Measurements from ENCODE around the gene CAMTA1. TPM values are rescaled to one million over a fixed set of nuclear protein-coding genes. Genes with fewer than 3 reads are reported as not detected.

The CAMTA1 gene
- total and polyA plus RNA-seq, 9 of the 15 experiments (the other 6 are each of a cell fraction or from before 2014, with no cell fraction given), result 43.9 to 161 (median 65.9) TPM

DNA sequence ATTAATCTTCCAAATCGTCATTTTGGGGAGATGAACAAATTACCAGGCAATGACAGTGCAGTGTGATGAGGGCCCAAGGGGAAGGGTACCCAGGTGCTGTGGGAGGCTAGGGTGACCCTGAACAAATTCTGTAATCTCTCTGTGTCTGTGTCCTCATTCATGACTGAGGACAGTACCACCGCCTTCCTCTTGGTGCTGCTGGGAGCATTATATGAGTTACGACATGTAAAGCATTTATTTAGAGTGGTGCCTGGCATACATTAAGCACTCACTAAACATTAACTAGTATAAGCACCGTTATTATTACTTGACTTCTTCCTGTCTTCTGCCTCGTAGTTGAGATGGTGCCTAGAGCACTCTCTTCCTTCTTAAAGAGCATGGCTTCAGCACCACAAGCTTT is 517.6 kb downstream of the CAMTA1 start:
- DNase-seq (ENCODE audit: extremely low read depth in 1 of 4, low spot score in 3 of 4) (no peak), FAIRE-seq (no peak), ATAC-seq (peak; percentile 67)
- H2AFZ ChIP-seq (ENCODE audit: low read depth, low read length), result no peak overlapping the region
- H3K4me3 ChIP-seq, result no peak overlapping the region
- peaks cover 4 to 6% of the 10 kb centered on the region in 2 experiments; a peak in 2 of 5 replicates for H3K27me3 ChIP-seq (ENCODE audit: control insufficient read depth in 2 of 2, insufficient read depth in 2 of 2, low read length in 2 of 2)
- H3K9ac ChIP-seq (ENCODE audit: insufficient read depth in 1 of 2, low read depth in 2 of 2, low read length in 2 of 2), result no peak overlapping the region
- POLR2A ChIA-PET, result no interaction called here
- CTCF ChIA-PET (ENCODE audit: low intra/inter-chr PET ratio), result no interaction called here
- H3K79me2 ChIP-seq (ENCODE audit: control insufficient read depth, insufficient read depth, low read length), result no peaks in the 10 kb centered on the region
- in situ Hi-C loops (cut with MboI) (no loop called here), intact Hi-C loops (cut with micrococcal nuclease) (no loop called here)
- H3K9me1 ChIP-seq (ENCODE audit: control insufficient read depth, insufficient read depth, low read length), result no peaks in the 10 kb centered on the region
- H3K36me3 ChIP-seq (ENCODE audit: control insufficient read depth, insufficient read depth, low read length), result no peaks in the 10 kb centered on the region
- no peaks in the 10 kb centered on the region for H3K4me1 ChIP-seq (replicated peaks in 1 of 2; ENCODE audit: control insufficient read depth in 2 of 2, insufficient read depth in 2 of 2, low read length in 2 of 2)
- H3K4me2 ChIP-seq (ENCODE audit: insufficient read depth, low read length), result no peak overlapping the region
- no peaks in the 10 kb centered on the region for H4K20me1 ChIP-seq (replicated peaks; ENCODE audit: control insufficient read depth, insufficient read depth, low read length)
- 2% methylated on average over 5 of the region's 5 CpGs for WGBS (ENCODE audit: insufficient coverage, low coverage, missing lambda C conversion rate)
- no peak overlapping the region for H3K27ac ChIP-seq (ENCODE audit: extremely low read depth, low read depth, low read length)
- BruUV-seq (replicated peaks), result no TSS peak
- H3K9me3 ChIP-seq (replicated peaks; ENCODE audit: control insufficient read depth, insufficient read depth, low read depth, low read length), result no peaks in the 10 kb centered on the region
- TF ChIP-seq HMG20A (CRISPR knock-in tag; conservative IDR thresholded peaks at IDR 0.05) (no peak), ZEB2 (IDR thresholded peaks at IDR 0.05) (no peak), ZNF175 (CRISPR knock-in tag; IDR thresholded peaks at IDR 0.05; ENCODE audit: low read depth) (no peak), LCOR (CRISPR knock-in tag; IDR thresholded peaks at IDR 0.05) (no peak), ZSCAN29 (IDR thresholded peaks at IDR 0.05) (no peak)
- TF ChIP-seq, protein P1, sequence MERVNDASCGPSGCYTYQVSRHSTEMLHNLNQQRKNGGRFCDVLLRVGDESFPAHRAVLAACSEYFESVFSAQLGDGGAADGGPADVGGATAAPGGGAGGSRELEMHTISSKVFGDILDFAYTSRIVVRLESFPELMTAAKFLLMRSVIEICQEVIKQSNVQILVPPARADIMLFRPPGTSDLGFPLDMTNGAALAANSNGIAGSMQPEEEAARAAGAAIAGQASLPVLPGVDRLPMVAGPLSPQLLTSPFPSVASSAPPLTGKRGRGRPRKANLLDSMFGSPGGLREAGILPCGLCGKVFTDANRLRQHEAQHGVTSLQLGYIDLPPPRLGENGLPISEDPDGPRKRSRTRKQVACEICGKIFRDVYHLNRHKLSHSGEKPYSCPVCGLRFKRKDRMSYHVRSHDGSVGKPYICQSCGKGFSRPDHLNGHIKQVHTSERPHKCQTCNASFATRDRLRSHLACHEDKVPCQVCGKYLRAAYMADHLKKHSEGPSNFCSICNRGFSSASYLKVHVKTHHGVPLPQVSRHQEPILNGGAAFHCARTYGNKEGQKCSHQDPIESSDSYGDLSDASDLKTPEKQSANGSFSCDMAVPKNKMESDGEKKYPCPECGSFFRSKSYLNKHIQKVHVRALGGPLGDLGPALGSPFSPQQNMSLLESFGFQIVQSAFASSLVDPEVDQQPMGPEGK (CRISPR knock-in tag; IDR thresholded peaks at IDR 0.05; ENCODE audit: borderline replicate concordance), result no peak
